Measurements from ENCODE around the gene MUSTN1. TPM values are rescaled to one million over a fixed set of nuclear protein-coding genes. Genes with fewer than 3 reads are reported as not detected.

The MUSTN1 gene
- total RNA-seq, 1 experiment from 2014 or later, result 0.49 TPM

DNA sequence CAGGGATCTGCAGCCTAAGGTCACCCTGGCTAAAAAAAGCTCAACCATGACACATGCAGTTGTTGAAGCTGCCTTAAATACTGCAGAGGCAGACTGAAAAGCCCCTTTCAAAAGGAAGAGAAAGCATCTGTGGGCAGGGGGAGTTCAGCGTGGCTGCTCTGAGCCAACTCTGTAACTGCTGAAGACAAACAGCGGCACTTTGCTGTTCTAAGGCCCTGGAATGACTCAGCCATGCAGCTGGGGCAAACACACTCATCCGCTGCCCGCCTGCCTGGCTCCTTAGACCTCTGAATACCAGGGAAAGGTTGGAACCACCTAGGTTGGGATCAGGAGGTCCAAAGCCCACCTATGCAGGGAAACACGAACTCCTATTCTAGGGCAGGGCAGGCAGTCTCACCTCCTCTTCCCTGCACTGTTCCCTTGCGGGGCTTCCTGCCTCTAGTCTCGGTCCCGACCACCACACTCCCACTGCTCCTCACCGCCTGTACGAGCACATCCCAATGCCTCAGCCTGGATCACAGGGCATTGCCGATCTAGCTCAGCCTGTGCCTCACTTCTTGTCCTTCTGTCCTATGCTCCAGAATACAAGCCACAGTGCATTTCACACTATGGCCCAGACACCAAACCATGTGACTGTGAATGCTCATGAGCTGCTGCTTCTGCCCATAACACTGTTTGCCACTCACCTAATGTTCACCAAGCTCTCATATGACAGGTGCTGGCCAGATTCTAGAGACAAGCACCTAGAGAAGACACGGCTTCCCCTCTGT, 6.6 kb upstream of the MUSTN1 start:
- TF ChIP-seq POLR2AphosphoS5 (IDR thresholded peaks at IDR 0.05; ENCODE audit: low read depth, low read length), result no peak
- TF ChIP-seq, protein P1, sequence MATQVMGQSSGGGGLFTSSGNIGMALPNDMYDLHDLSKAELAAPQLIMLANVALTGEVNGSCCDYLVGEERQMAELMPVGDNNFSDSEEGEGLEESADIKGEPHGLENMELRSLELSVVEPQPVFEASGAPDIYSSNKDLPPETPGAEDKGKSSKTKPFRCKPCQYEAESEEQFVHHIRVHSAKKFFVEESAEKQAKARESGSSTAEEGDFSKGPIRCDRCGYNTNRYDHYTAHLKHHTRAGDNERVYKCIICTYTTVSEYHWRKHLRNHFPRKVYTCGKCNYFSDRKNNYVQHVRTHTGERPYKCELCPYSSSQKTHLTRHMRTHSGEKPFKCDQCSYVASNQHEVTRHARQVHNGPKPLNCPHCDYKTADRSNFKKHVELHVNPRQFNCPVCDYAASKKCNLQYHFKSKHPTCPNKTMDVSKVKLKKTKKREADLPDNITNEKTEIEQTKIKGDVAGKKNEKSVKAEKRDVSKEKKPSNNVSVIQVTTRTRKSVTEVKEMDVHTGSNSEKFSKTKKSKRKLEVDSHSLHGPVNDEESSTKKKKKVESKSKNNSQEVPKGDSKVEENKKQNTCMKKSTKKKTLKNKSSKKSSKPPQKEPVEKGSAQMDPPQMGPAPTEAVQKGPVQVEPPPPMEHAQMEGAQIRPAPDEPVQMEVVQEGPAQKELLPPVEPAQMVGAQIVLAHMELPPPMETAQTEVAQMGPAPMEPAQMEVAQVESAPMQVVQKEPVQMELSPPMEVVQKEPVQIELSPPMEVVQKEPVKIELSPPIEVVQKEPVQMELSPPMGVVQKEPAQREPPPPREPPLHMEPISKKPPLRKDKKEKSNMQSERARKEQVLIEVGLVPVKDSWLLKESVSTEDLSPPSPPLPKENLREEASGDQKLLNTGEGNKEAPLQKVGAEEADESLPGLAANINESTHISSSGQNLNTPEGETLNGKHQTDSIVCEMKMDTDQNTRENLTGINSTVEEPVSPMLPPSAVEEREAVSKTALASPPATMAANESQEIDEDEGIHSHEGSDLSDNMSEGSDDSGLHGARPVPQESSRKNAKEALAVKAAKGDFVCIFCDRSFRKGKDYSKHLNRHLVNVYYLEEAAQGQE (IDR thresholded peaks at IDR 0.05; ENCODE audit: insufficient read depth in 1 of 2, low read depth in 2 of 2, low read length in 1 of 2), result no peak
- H3K4me3 ChIP-seq (ENCODE audit: low read depth in 2 of 2, low read length in 2 of 2), result no peak overlapping the region
- no peak overlapping the region for H3K27ac ChIP-seq (ENCODE audit: low read length)
- ChIA-PET CTCF (no interaction called here), POLR2A (no interaction called here)
- H3K9me3 ChIP-seq (ENCODE audit: control insufficient read depth, insufficient read depth, low read depth, low read length), result no peaks in the 10 kb centered on the region
- H3K4me1 ChIP-seq (ENCODE audit: control insufficient read depth, insufficient read depth, low read length), result no peaks in the 10 kb centered on the region
- DNase-seq (ENCODE audit: low read depth, low spot score) (no peak), ATAC-seq (no peak)
- intact Hi-C loops (cut with micrococcal nuclease; ENCODE audit: unreplicated experiment) (no loop called here), in situ Hi-C loops (cut with HindIII; ENCODE audit: low pct_unique_long_range_greater_than_20kb, low sequenced_read_pairs) (no loop called here)
- no peaks in the 10 kb centered on the region for H3K36me3 ChIP-seq (ENCODE audit: control insufficient read depth, insufficient read depth, low read length)
- BruUV-seq (replicated peaks), result no TSS peak
- H3K27me3 ChIP-seq (ENCODE audit: control insufficient read depth, insufficient read depth, low read length), result no peaks in the 10 kb centered on the region

DNA sequence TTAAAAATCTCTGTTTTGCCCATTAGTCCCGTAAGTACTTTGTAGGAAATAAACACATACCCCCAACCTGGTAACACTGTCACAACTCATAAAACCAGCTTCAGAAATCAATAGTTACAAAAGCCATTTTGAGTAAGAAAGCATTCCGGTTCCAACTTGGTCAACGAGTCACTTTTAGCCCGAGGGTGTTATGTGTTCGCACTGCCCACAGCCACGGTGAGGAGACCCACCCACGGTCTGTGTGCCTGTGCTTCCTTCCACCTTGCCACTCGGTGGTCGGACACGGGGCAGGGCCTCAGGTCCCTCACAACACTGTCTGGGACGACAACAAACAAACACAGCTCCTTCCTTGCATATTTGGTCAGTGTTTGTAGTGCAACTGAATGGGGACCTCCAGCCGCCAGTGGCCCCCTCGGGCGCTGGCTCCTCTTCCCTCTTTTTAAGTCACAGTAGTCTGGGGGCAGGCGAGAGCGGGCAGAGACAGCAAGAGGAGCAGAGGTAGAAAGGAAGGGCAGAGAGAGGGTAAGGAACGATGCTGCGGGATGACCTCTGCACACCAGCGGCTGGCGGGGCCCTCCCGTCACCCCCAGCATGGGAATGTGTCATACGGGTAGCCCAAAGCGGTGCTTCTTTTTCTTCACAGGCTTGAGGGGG, 5.2 kb upstream of the MUSTN1 start:
- intact Hi-C loops (cut with micrococcal nuclease; ENCODE audit: unreplicated experiment), result no loop called here
- no peaks in the 10 kb centered on the region for H3K4me1 ChIP-seq (ENCODE audit: control insufficient read depth, insufficient read depth, low read length)
- no peak overlapping the region for H3K4me3 ChIP-seq (ENCODE audit: low read depth in 2 of 2, low read length in 2 of 2)
- H3K36me3 ChIP-seq (ENCODE audit: control insufficient read depth, insufficient read depth, low read length), result no peaks in the 10 kb centered on the region
- ATAC-seq (no peak), DNase-seq (ENCODE audit: low read depth, low spot score) (no peak)
- H3K9me3 ChIP-seq (ENCODE audit: control insufficient read depth, insufficient read depth, low read depth, low read length), result no peaks in the 10 kb centered on the region
- ChIA-PET CTCF (no interaction called here), POLR2A (no interaction called here)
- H3K27ac ChIP-seq (ENCODE audit: low read length), result no peak overlapping the region
- H3K27me3 ChIP-seq (ENCODE audit: control insufficient read depth, insufficient read depth, low read length), result no peaks in the 10 kb centered on the region
- TF ChIP-seq POLR2AphosphoS5 (IDR thresholded peaks at IDR 0.05; ENCODE audit: low read depth, low read length) (no peak), SIN3A (IDR thresholded peaks at IDR 0.05; ENCODE audit: borderline replicate concordance, insufficient read depth, low read depth, low read length) (no peak), TCF7L2 (IDR thresholded peaks at IDR 0.05; ENCODE audit: low read depth, low read length) (no peak)
- TF ChIP-seq, protein P2, sequence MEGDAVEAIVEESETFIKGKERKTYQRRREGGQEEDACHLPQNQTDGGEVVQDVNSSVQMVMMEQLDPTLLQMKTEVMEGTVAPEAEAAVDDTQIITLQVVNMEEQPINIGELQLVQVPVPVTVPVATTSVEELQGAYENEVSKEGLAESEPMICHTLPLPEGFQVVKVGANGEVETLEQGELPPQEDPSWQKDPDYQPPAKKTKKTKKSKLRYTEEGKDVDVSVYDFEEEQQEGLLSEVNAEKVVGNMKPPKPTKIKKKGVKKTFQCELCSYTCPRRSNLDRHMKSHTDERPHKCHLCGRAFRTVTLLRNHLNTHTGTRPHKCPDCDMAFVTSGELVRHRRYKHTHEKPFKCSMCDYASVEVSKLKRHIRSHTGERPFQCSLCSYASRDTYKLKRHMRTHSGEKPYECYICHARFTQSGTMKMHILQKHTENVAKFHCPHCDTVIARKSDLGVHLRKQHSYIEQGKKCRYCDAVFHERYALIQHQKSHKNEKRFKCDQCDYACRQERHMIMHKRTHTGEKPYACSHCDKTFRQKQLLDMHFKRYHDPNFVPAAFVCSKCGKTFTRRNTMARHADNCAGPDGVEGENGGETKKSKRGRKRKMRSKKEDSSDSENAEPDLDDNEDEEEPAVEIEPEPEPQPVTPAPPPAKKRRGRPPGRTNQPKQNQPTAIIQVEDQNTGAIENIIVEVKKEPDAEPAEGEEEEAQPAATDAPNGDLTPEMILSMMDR (IDR thresholded peaks at IDR 0.05), result no peak
- TF ChIP-seq, protein P1 (IDR thresholded peaks at IDR 0.05; ENCODE audit: insufficient read depth in 1 of 2, low read depth in 2 of 2, low read length in 1 of 2), result no peak
- no TSS peak for BruUV-seq (replicated peaks)
- in situ Hi-C loops (cut with HindIII; ENCODE audit: low pct_unique_long_range_greater_than_20kb, low sequenced_read_pairs), result no loop called here
